GM12874 (cell line): ENCODE results near the gene TBCD.

Experiments used
- TF ChIP-seq, protein P1 (sequence below): IDR thresholded peaks from 2 replicates; pipeline ENCODE4 v1.5.1; 2011; ENCODE audit warnings: low read depth, mild to moderate bottlenecking, control low read depth, low read length, moderate library complexity; ENCODE audit not compliant: insufficient read depth

The TBCD gene

DNA sequence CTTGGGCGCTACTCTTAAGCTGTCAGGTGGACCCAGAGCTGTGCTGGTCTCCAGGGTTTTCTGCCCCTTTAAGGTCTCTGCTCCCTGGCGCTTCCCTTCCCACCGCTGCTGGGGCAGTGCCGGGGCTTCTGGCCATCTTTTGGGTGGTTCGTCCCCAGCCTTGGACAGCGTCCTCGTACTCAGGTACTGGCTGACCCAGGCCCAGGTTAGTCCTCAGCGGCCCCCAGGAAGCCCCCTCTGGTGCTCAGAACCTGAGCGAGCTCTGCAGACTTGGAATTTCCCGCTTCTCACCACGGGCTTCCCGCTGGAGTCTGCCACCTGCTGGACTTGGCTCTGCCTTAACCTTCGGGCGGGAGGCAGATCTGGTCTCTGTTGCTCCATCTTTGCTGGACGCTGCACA is 182.0 kb downstream of the TBCD start:
- TF ChIP-seq, protein P1, sequence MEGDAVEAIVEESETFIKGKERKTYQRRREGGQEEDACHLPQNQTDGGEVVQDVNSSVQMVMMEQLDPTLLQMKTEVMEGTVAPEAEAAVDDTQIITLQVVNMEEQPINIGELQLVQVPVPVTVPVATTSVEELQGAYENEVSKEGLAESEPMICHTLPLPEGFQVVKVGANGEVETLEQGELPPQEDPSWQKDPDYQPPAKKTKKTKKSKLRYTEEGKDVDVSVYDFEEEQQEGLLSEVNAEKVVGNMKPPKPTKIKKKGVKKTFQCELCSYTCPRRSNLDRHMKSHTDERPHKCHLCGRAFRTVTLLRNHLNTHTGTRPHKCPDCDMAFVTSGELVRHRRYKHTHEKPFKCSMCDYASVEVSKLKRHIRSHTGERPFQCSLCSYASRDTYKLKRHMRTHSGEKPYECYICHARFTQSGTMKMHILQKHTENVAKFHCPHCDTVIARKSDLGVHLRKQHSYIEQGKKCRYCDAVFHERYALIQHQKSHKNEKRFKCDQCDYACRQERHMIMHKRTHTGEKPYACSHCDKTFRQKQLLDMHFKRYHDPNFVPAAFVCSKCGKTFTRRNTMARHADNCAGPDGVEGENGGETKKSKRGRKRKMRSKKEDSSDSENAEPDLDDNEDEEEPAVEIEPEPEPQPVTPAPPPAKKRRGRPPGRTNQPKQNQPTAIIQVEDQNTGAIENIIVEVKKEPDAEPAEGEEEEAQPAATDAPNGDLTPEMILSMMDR, result no peak

DNA sequence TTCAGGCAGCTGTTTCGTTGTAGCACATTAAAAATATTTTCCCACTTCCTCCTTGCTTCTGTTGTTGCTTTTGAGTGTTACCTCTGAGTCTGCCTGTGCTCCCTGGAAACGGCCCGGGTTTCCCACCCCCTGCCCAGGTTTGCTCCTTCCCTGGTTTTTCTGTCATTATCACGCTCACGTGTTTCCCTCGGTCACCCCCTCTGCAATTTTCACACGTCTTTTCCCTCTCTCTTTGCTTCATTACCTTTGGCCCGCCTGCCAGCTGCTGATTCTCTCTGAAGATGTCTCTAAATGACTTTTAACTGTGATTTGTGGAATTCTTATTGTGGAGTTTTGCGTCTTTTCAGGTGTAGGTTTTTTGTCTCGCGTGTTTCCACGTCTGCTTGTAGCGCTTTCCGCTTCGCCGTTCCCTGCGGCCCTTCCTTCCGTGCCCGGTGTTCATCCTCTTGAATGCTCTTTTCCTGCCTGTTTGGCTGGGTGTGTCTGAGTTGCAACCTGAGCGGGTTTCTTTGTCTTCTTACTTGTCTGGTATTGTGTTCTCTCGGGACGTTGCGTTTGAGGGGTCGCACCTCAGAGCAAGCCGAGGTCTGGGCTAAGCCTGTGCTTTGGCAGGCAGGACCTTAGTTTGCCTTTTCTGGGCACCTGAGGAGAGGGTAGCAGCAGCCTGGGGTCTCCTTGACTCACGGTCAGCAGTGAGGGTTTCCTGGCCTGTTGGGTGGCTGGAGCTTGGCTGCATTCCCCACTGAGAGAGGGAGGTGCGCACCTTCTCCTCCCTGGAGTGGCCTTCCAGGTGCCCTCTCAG is 184.3 kb downstream of the TBCD start:
- TF ChIP-seq, protein P1, result no peak

- TF ChIP-seq, protein P1, result no peak
These were observed 184.9 kb downstream of the TBCD start for GRCh38 chr17:82936768-82937171.

GRCh38 chr17:82937411-82938371 is 185.8 kb downstream of the TBCD start:
- TF ChIP-seq, protein P1, result no peak

- TF ChIP-seq, protein P1, result no peak
These were observed 186.6 kb downstream of the TBCD start for GRCh38 chr17:82938486-82938872.

- TF ChIP-seq, protein P1, result no peak
These were observed 187.2 kb downstream of the TBCD start for GRCh38 chr17:82938873-82939620.
